ENCODE data around the gene EFHC1. TPM values are rescaled to one million over a fixed set of nuclear protein-coding genes. Genes with fewer than 3 reads are reported as not detected.

The EFHC1 gene
- total RNA-seq, 1 experiment from 2014 or later = 11.5 TPM

DNA sequence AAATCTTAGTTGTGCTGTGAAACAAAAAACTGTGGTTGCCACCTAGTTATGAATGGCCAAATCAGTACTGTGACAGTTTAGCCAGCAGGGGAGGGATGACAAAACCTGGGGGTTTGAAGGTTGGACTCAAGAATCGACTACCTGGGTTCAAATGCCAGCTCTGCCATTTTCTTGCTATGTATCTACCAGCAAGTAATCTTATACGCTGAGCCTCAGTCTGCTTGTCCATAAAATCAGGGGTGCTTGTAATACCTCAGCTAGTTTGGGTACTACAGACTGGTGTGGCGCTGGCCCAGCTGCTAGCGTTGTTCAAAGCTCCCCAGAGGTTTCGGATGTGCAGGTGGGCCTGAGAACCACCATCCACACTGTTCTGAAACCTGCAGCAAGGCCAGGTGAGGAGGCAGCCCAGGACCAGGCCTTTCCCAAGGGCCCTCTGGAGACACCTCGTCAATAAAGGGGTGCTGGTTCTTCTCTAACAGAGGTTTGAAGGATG, 116.3 kb downstream of the EFHC1 start:
- no peak for DNase-seq
- Histone ChIP-seq H3K36me3 (replicated peaks; ENCODE audit: control insufficient read depth, insufficient read depth, low read length) (no peaks in the 10 kb centered on the region; the same call in 1 of the 2 replicates), H3K4me3 (ENCODE audit: insufficient read depth, low read depth, low read length) (no peak overlapping the region), H3K27me3 (ENCODE audit: control insufficient read depth, insufficient read depth, low read length) (no peaks in the 10 kb centered on the region)

DNA sequence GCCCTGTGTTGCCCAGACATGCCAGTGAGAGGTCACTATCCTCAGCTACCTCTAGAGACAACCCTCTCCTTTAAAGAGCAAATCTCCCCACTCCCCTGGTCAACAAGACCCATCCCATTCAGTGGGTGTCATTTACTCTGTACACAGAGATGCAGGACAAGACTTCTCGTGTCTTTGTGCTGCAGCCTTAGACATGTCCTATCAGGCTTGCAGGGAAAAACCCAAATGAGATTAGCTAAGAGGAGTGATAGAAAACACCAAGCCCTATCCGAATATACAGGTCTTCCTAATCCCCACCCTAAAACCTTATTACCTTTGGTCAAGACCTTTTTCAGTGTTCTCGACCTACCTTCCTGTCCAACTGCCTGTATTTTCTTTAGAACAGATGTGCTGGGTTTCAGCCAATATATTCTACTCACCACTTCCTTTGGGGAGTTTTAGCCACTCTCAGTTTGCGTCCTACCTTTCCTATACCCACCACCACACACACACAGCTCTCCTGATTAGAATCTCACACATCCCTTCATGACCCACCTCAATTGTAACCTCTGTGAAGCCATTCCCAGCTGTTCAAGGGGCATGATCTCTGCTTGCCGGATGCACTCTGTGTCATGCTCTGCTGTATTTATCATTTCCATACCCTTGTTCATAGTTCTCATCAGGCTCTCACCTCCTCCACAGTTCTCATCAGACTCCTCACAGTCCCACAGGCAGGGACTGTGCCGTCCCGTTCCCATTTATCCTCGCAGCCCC, 117.0 kb downstream of the EFHC1 start:
- Histone ChIP-seq H3K27me3 (ENCODE audit: control insufficient read depth, insufficient read depth, low read length) (no peaks in the 10 kb centered on the region), H3K36me3 (replicated peaks; ENCODE audit: control insufficient read depth, insufficient read depth, low read length) (no peaks in the 10 kb centered on the region; the same call in 1 of the 2 replicates), H3K4me3 (ENCODE audit: insufficient read depth, low read depth, low read length) (no peak overlapping the region)
- no peak for DNase-seq

DNA sequence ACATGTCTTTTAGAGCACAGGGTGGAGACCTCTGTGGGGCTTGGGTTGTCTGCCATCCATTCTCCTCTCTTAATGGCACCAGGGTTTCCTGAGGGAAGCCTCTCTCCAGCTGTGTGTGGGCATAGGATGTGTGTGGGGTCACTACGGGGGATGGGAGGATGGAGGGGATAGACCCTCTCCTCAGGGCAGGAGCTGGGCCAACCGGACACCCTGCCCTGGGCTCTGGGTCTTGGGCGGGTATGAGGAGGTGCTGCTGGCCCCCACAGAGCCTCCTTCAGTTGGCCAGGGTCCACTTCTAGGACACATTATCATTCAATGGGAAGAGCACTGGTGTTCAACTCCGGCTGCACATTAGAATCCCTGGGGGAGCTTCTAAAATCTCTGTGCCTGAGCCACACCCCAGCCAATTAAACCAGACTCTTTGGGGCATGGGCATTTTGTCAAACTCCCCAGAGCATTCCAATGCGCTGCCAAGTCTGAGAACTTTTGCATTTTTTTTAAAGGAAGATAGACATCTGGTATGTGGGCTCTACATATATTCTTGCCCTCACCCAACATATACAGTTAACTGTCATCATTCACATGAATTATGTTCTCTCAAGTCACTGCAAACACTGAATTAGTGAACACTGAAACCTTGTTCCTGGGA, 118.2 kb downstream of the EFHC1 start:
- Histone ChIP-seq H3K36me3 (replicated peaks; ENCODE audit: control insufficient read depth, insufficient read depth, low read length) (no peaks in the 10 kb centered on the region; the same call in 1 of the 2 replicates), H3K27me3 (ENCODE audit: control insufficient read depth, insufficient read depth, low read length) (no peaks in the 10 kb centered on the region), H3K4me3 (ENCODE audit: insufficient read depth, low read depth, low read length) (no peak overlapping the region)
- DNase-seq = no peak

DNA sequence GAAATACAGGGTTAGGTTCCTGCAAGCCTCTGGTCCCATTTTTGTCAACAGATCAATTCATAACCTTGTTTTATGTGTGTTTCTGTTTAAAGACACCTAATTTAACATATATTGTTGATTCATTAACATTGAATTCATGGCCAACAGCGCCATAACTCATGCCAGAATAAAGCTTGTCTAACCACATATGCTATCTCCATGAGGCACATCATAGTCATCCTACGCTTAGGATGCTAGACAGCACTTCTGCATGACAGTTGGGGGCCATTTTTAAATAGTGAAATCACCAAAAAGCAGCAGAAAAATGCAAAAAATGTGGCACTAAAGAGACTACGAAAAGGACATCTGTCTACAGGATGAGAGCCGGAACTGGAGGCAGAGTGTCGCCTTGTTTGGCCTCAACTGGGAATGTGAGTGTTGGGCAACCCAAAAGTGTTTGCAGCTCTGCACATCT, 118.8 kb downstream of the EFHC1 start:
- no peaks in the 10 kb centered on the region; the same call in 1 of the 2 replicates for H3K36me3 ChIP-seq (replicated peaks; ENCODE audit: control insufficient read depth, insufficient read depth, low read length)
- no peak for DNase-seq
- no peak overlapping the region for H3K4me3 ChIP-seq (ENCODE audit: insufficient read depth, low read depth, low read length)
- H3K27me3 ChIP-seq (ENCODE audit: control insufficient read depth, insufficient read depth, low read length) = no peaks in the 10 kb centered on the region

DNA sequence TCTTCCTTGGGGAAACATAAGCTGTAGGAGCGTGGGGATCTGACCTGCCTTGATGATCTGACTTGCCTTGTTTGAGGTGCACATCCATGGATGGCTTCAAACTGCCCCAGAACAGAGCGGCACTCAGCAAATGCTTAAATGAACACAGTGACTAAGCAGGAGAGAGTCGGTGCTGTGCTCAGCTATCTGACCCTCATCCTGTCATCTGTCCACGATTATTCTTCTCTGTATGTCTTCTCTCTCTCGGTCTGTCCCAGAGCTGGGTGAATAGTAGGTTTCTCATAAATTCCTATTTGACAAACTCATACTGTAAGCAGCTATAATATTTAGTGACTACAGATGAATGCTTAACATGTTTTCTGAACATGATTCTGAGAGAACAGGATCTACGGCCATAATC, 119.5 kb downstream of the EFHC1 start:
- H3K36me3 ChIP-seq (replicated peaks; ENCODE audit: control insufficient read depth, insufficient read depth, low read length) = no peaks in the 10 kb centered on the region; the same call in 1 of the 2 replicates
- no peak for DNase-seq
- H3K4me3 ChIP-seq (ENCODE audit: insufficient read depth, low read depth, low read length) = no peak overlapping the region

DNA sequence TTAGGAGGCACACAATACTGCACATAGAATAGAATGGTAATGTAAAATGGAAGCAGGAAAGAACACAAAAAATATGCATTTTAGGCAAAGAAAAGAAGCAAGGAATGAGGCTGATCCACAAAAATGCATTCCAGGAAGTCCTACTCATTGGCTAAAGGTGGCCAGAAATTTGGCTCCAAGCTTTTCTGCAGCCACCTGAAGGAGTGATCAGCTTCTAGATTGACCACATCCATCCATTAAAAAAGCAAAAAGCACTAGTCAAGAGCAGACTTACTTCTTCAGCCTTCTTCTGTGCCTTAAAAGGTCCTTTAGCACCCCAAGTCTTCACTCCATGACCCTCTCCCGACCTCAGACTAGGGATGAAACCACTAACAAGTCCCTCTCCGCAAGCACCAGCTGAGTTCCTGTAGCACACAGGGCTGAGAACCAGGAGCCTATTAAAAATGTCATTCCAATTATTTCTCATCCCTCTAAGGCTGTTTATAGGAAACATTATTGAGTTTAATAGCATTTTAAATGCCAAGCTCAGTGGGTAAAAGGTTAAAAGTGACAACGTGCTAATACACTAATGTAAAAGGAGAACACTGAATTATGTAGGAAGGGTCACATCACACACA, 120.3 kb downstream of the EFHC1 start:
- no peaks in the 10 kb centered on the region for H3K36me3 ChIP-seq (replicated peaks; ENCODE audit: control insufficient read depth, insufficient read depth, low read length)
- DNase-seq = no peak
- no peaks in the 10 kb centered on the region for H3K27me3 ChIP-seq (ENCODE audit: control insufficient read depth, insufficient read depth, low read length)
- no peak overlapping the region for H3K4me3 ChIP-seq (ENCODE audit: insufficient read depth, low read depth, low read length)

More for the DNA sequence above, 119.5 kb downstream of the EFHC1 start:
- no peaks in the 10 kb centered on the region for H3K27me3 ChIP-seq (ENCODE audit: control insufficient read depth, insufficient read depth, low read length)

DNA sequence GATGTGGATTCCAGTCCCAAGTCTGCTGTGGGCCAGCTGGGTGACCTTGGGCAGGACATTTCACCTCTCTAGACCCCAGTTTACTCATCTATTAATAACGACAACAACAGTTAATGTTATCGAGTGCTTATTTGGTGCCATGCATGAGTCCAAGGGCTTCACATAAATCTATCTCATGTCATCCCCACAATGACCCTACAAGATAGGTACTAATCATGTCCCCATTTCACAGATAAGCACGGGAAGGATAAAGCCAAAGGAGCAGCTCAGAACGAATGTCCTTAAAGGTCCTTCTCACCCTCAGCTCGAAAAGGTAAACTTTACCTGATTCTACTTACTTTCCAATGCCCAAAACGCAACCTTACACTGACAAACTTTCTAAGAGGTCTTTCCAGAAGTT, 121.0 kb downstream of the EFHC1 start:
- no peak for DNase-seq
- no peaks in the 10 kb centered on the region for H3K27me3 ChIP-seq (ENCODE audit: control insufficient read depth, insufficient read depth, low read length)
- H3K36me3 ChIP-seq (replicated peaks; ENCODE audit: control insufficient read depth, insufficient read depth, low read length) = no peaks in the 10 kb centered on the region
- H3K4me3 ChIP-seq (ENCODE audit: insufficient read depth, low read depth, low read length) = no peak overlapping the region

DNA sequence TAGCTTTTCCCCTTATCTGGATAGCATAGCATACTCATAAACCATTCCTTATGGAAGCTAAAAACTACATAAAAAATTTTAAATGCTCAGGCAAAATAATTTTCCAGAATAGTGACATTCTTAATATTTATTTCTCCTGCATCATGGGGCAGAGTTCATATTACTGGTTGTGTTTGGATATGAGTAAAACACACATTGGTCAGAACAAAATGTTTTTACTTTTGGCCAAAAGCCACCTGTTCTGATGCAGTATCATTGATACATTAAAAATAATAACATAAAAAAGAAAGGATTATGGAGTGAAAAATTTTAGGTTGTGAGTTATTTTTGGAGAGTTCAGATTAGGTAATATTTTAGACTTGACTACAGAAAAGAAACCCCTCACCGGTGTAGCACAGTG, 123.1 kb downstream of the EFHC1 start:
- H3K36me3 ChIP-seq (replicated peaks; ENCODE audit: control insufficient read depth, insufficient read depth, low read length) = no peaks in the 10 kb centered on the region
- H3K4me3 ChIP-seq (ENCODE audit: insufficient read depth, low read depth, low read length) = no peak overlapping the region
- DNase-seq = no peak
- H3K27me3 ChIP-seq (ENCODE audit: control insufficient read depth, insufficient read depth, low read length) = no peaks in the 10 kb centered on the region

DNA sequence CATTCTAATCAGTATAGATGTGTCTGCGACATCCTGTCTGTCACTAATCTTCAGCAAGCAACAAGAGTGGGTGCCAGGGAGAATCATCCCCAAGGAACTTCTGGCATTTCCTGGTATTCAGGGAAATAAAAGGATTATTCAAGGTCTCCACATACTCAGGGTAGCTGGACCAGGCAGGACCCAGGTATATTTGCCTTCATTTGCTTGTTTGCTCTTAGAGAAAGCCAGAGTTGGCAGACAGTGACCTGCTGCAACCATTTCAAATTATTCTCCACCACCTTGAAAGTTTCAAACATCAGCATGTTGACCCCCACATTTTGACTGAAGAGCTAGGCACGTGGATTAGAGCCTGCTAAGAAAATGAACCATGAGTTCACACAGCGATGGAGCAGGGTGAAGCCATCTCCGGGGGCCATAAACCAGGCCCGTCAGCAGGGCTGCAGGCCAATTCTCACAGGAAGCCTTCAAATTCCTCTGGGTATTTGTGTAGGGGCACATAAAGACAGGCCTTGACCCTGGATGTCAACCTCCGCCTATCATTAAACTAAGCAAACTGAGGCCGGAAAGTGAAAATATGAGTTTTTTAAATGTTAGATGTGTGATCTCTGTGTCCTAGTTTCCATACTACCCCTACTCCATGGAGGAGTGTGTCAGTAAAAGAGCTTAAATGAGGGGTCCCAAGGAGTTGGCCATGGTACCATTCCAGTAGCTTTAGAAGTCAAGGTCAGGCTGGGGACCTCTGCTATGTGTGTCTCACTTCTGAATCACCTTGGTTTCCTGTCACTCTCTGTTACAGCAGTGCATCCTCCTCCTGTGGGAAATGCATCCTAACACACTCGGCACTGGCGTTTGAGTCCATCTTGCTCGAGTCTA, 123.8 kb downstream of the EFHC1 start:
- Histone ChIP-seq H3K4me3 (ENCODE audit: insufficient read depth, low read depth, low read length) (no peak overlapping the region), H3K27me3 (ENCODE audit: control insufficient read depth, insufficient read depth, low read length) (no peaks in the 10 kb centered on the region), H3K36me3 (replicated peaks; ENCODE audit: control insufficient read depth, insufficient read depth, low read length) (no peaks in the 10 kb centered on the region)
- DNase-seq = no peak

DNA sequence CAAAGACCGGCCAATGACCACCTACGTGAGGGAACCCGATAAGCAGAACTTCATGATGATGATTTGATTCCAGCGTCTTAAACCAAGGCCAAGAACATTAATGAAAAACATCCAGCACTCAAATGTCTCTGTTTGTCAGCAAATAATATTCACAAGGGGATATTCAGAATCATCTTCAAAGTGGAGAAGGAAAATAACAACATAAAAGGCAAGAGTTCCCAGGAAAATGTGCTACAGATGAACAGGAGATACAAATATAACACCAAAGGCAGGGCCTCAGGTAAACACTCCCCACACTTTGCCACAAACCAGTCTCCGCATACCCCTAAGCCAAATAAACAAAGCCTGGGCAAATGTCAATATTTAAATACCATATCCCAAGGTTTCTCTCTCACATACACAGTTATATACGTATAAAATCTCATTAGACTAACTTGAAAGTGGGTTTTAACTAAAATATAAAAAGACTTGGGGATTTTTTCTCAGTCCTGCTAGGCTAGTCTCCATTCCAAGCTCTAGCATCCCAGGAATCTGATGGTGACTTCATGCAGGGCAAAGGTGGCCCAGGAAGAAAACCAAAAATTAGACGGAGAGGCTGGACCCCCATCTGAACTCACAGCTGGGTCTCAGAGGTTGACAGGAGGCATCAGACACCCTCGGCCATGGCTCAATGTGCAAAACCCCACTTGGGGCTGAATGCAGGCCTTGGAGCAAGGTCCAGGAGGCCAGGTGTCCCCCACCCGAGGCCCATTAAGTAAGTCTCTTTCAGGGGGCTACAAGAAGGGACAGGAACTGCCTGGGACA, 124.7 kb downstream of the EFHC1 start:
- Histone ChIP-seq H3K36me3 (replicated peaks; ENCODE audit: control insufficient read depth, insufficient read depth, low read length) (no peaks in the 10 kb centered on the region), H3K4me3 (ENCODE audit: insufficient read depth, low read depth, low read length) (no peak overlapping the region), H3K27me3 (ENCODE audit: control insufficient read depth, insufficient read depth, low read length) (no peaks in the 10 kb centered on the region)
- no peak for DNase-seq

DNA sequence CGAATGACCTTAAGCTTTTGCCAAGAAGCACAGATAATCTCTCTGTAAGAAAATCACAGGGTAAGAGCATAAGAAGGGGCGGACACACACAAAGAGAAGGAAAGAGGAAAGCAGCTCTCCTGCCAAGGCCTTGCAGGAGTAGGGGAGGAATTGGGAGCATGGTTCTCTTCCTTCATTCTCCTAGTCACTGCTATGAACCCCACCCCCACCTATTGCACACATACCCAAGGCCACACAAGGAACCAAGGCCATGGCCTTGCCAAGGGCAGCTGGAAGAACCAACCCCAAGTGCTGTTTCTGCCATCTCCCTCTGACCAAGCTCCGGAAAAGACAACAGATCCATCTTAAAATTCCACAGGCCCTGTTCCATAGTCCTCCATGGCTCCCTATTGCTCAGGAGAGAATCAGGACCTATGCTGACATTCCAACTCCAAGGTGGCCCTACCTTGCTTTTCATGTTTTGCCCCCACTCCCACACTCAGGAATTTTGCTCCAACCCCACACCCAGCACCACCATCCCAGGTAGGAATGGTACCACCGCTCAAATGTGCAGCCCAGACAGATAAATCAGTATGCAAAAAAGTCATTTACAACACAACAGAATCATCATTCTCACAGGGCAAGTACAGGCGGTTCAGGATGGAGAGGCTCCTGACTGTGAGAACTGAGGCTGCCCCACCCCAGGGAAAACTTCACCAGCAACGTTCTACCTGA, 125.4 kb downstream of the EFHC1 start:
- Histone ChIP-seq H3K36me3 (replicated peaks; ENCODE audit: control insufficient read depth, insufficient read depth, low read length) (no peaks in the 10 kb centered on the region), H3K4me3 (ENCODE audit: insufficient read depth, low read depth, low read length) (no peak overlapping the region), H3K27me3 (ENCODE audit: control insufficient read depth, insufficient read depth, low read length) (no peaks in the 10 kb centered on the region)
- no peak for DNase-seq

DNA sequence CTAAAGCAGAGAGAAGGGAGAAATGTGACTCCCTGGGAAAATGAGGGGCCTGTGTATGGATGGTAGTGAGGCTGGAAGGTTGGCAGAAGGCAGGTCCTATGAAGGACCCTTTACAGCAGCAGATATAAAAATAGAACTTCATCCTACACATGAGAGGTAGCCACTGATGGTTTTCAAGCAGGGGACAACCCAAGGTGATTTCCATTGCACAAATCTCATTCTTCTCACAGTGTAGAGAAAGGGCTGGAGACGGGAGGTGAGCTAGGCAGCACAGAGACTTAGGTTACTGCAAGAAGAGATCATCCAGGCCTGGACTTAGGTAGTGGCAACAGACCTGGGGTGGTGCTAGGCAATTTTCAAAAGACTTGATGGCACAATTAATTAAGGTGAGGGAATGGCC, 126.0 kb downstream of the EFHC1 start:
- H3K36me3 ChIP-seq (replicated peaks; ENCODE audit: control insufficient read depth, insufficient read depth, low read length) = no peaks in the 10 kb centered on the region
- DNase-seq = no peak
- H3K27me3 ChIP-seq (ENCODE audit: control insufficient read depth, insufficient read depth, low read length) = no peaks in the 10 kb centered on the region
- H3K4me3 ChIP-seq (ENCODE audit: insufficient read depth, low read depth, low read length) = no peak overlapping the region

DNA sequence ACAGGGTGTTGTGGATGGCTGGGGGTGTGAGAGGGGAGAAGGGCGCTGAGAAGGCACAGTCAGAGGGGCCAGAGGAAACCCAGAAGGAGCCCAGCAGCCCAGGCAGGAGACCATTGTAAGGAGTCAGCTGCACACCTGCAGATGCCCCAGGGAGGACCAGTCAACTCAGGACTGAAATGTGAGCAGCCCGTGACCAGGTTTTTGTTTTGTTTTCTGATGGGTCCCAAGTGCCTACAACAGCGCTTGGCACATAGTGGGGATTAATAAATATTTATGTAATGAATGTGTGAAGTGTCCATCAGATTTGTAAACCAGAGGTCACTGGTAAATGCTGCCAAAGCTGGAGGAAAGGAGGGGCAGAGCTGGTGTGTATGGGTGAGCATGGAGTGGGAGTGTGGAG, 126.5 kb downstream of the EFHC1 start:
- Histone ChIP-seq H3K27me3 (ENCODE audit: control insufficient read depth, insufficient read depth, low read length) (no peaks in the 10 kb centered on the region), H3K36me3 (replicated peaks; ENCODE audit: control insufficient read depth, insufficient read depth, low read length) (no peaks in the 10 kb centered on the region), H3K4me3 (ENCODE audit: insufficient read depth, low read depth, low read length) (no peak overlapping the region)
- DNase-seq = no peak
